ENCODE data around the gene CACNA1F.

CACNA1F gene

DNA sequence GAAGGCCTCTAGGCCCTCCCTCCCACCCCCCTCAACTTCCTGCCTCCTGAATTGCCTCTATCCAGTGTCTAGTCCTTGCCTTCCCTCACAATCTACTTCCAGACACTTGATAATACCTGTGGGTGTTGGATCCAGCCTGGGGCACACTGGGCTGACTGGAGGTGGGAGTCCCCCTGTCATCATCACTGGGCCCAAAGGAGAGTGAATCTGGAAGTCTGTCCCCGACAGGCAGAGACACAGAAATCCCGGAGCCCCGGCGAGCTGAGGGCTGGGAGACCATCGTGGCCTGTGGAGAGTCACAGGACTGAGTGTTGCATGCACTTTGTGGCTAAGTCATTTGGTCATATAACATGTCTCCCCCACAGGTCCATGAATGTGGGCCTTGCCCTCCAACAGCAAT is 24.7 kb downstream of the CACNA1F start:
- TF ChIP-seq, protein P1, sequence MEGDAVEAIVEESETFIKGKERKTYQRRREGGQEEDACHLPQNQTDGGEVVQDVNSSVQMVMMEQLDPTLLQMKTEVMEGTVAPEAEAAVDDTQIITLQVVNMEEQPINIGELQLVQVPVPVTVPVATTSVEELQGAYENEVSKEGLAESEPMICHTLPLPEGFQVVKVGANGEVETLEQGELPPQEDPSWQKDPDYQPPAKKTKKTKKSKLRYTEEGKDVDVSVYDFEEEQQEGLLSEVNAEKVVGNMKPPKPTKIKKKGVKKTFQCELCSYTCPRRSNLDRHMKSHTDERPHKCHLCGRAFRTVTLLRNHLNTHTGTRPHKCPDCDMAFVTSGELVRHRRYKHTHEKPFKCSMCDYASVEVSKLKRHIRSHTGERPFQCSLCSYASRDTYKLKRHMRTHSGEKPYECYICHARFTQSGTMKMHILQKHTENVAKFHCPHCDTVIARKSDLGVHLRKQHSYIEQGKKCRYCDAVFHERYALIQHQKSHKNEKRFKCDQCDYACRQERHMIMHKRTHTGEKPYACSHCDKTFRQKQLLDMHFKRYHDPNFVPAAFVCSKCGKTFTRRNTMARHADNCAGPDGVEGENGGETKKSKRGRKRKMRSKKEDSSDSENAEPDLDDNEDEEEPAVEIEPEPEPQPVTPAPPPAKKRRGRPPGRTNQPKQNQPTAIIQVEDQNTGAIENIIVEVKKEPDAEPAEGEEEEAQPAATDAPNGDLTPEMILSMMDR (IDR thresholded peaks at IDR 0.05; ENCODE audit: low read depth, low read length), result no peak
- no peak overlapping the region for H3K4me3 ChIP-seq (ENCODE audit: low read depth, low read length)

DNA sequence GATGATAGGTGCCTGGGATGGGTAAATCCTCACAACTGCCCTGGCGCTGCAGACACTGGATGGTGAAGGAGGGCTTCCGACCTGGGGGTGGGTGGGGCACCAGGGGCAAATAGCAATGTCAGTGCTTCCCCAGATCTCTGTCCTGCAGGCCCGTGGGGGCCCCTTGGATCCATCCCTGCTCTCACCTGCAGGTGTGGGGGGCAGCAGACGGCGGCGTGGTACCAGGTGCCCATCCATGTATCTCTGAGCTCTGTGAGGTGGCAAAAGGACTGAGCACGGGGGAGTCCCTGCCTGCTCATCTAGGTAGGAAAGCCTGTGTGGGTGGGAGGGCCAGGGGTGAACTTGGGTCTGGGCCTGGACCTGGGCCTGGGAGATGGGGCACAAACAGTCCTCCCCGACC is 26.6 kb downstream of the CACNA1F start:
- no peak overlapping the region for H3K4me3 ChIP-seq (ENCODE audit: low read depth, low read length)
- TF ChIP-seq, protein P1 (IDR thresholded peaks at IDR 0.05; ENCODE audit: low read depth, low read length), result no peak

DNA sequence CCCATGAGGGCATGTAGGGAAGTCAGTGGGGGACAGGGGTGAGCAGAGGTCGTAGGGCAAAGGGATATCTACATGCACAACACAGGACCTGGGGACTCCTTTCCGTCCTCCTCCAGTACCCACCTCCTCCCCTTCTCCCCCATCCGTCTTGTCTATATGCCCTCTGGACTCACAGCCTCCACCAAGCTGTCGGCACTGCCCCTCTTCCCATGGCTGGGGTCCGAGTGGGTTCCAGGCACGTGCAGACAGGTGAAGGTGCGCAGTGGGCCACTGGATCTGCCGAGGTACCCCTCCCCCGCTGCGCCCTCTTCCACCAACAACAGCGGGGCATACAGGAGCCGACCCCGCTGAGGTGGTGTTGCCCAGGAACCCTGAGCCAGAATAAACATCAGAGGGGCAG is 27.7 kb downstream of the CACNA1F start:
- TF ChIP-seq, protein P1 (IDR thresholded peaks at IDR 0.05; ENCODE audit: low read depth, low read length), result no peak
- H3K4me3 ChIP-seq (ENCODE audit: low read depth, low read length), result no peak overlapping the region

DNA sequence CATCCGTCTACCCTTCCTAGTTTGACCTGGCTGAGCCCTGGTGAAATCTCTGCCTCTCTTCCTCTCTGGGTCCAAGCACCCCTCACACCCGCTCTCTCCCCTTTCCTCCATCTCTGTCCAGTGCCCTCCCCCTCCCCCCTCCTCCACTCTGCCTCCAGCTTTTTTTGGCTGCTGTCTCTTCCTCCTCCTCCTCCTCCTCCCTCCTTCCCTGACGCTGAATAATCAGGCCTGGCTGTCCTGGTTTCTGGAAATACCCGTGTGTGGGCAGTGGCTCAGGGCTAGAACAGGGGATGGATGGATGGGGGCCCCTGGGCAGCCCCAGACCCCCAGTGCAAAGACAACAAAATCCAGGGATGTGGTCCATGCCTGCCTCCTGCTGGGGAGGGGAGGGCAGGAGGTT is 28.4 kb downstream of the CACNA1F start:
- TF ChIP-seq, protein P1 (IDR thresholded peaks at IDR 0.05; ENCODE audit: low read depth, low read length), result no peak
- H3K4me3 ChIP-seq (ENCODE audit: low read depth, low read length), result no peak overlapping the region

DNA sequence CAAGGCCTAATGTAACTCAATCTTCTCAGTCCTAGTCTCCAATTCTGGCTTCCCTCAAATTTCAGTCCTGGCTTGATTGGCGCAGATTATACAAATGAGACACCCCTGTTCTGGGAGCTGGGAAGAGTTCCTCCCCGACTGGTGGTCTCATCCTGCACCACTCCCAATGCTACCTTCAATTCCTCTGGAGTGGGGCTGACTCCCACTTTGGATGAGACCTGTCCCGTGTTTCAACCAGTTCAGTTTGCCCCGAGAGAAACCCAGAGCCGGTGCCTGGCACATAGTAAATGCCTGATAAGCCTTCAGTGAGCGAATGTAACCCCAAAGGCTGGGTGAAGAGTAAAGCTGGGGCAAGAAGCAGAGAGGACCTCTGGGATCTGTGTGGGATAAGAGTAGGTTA is 29.1 kb downstream of the CACNA1F start:
- TF ChIP-seq, protein P1 (IDR thresholded peaks at IDR 0.05; ENCODE audit: low read depth, low read length), result no peak
- H3K4me3 ChIP-seq (ENCODE audit: low read depth, low read length), result no peak overlapping the region

DNA sequence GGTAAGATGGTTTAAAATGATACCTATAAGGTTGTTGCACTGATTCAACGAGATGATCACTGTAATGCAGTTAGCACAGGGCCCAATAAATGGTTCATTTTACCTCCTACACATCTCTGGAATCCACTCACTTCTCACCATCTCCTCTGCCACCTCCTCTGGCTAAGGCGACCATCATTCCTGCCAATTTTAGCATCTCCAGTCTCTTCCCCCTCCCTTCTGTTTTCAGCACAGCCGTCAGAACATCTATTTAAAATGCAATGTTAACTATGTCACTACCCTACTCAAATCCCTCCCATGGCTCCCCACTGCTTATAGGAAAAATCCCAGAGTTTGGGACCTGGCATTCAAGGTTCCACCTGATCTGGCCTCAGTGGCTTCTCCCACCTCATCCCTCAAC is 29.6 kb downstream of the CACNA1F start:
- TF ChIP-seq, protein P1 (IDR thresholded peaks at IDR 0.05; ENCODE audit: low read depth, low read length), result no peak
- no peak overlapping the region for H3K4me3 ChIP-seq (ENCODE audit: low read depth, low read length)

DNA sequence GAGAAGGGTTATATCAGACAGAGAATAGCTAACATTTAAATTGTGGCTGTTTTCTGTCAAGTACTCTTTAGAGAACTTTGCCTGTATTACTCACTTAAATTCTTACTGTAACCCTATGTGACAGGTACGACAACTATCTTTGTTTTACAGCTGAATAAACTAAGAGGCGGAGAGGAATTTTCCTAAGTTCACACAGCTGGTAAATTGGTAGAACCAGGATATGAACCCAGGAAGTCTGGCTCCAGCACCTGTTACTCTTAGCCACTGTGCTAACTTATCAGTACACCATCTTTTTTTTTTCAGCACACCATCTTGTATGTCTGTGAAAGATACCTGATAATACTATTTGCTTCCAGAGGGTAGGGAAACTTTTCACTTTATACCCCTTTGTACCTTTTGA is 31.1 kb downstream of the CACNA1F start:
- TF ChIP-seq, protein P1 (IDR thresholded peaks at IDR 0.05; ENCODE audit: low read depth, low read length), result no peak
- no peak overlapping the region for H3K4me3 ChIP-seq (ENCODE audit: low read depth, low read length)

Measured in WI38 (cell line).